COLO668 (cell line): ENCODE results near the gene SPATA12.

Source experiments
- DNase-seq: peaks from one replicate; lab custom pipeline; 2025; ENCODE audit not compliant: unreplicated experiment; lab: John Stamatoyannopoulos, UW

Gene SPATA12

GRCh38 chr3:57110214-57110613 lies 49.8 kb downstream of the SPATA12 start:
- no peak for DNase-seq

GRCh38 chr3:57110798-57111197 lies 50.3 kb downstream of the SPATA12 start:
- peak; percentile 76 for DNase-seq

GRCh38 chr3:57112206-57112605 lies 51.7 kb downstream of the SPATA12 start:
- no peak for DNase-seq

GRCh38 chr3:57116501-57116900 lies 56.0 kb downstream of the SPATA12 start:
- no peak for DNase-seq

- DNase-seq = no peak
These were observed 57.8 kb downstream of the SPATA12 start for GRCh38 chr3:57118254-57118653.

GRCh38 chr3:57120040-57120439 lies 59.6 kb downstream of the SPATA12 start:
- no peak for DNase-seq

- no peak for DNase-seq
These were observed 60.1 kb downstream of the SPATA12 start for GRCh38 chr3:57120451-57121174.
